GM23338 (cell line): ENCODE data around the gene NELFCD. TPM values are rescaled to one million over a fixed set of nuclear protein-coding genes. Genes with fewer than 3 reads are reported as not detected.

Source experiments
- ATAC-seq: fragments of 200-7000 bp; cut with Tn5 transposase; 3 replicates; pipeline ENCODE4 v1.9.1; 2020
- DNase-seq: peaks from one replicate; pipeline ENCODE4 v3.0.0-alpha.2; 2015; ENCODE audit warnings: low spot score
- H2AFZ ChIP-seq: fragments of 200-600 bp; sonication (generic); 2 replicates; pipeline ENCODE4 v1.8.0; 2016; ENCODE audit warnings: antibody characterized with exemption, mild to moderate bottlenecking, moderate library complexity
- H3F3A ChIP-seq: fragments of 200-600 bp; sonication (generic); replicated peaks from 2 replicates; pipeline ENCODE4 v1.8.0; 2017; ENCODE audit warnings: antibody characterized with exemption, mixed run types, low read depth
- H3K27ac ChIP-seq: fragments of 200-600 bp; sonication (generic); 2 replicates; pipeline ENCODE4 v1.6.1; 2016; ENCODE audit warnings: low read depth
- H3K27me3 ChIP-seq: fragments of 200-600 bp; sonication (generic); 2 replicates; pipeline ENCODE4 v1.8.0; 2016; ENCODE audit warnings: mild to moderate bottlenecking, mixed run types, moderate library complexity; ENCODE audit not compliant: insufficient read depth
- H3K36me3 ChIP-seq: fragments of 200-600 bp; sonication (generic); 2 replicates; pipeline ENCODE4 v1.8.0; 2016; ENCODE audit warnings: mild to moderate bottlenecking; ENCODE audit not compliant: insufficient read depth
- H3K4me1 ChIP-seq: fragments of 200-600 bp; sonication (generic); 2 replicates; pipeline ENCODE4 v1.8.0; 2016; ENCODE audit warnings: mild to moderate bottlenecking, moderate library complexity; ENCODE audit not compliant: insufficient read depth
- H3K4me2 ChIP-seq: fragments of 200-600 bp; sonication (generic); 2 replicates; pipeline ENCODE4 v1.7.1; 2017; ENCODE audit warnings: mixed run types
- H3K4me3 ChIP-seq: fragments of 200-600 bp; sonication (generic); 2 replicates; pipeline ENCODE4 v1.6.1; 2016; ENCODE audit warnings: mixed run types
- H3K79me2 ChIP-seq: fragments of 200-600 bp; sonication (generic); replicated peaks from 2 replicates; pipeline ENCODE4 v1.8.0; 2017; ENCODE audit warnings: mild to moderate bottlenecking; ENCODE audit not compliant: insufficient read depth
- H3K9me2 ChIP-seq: fragments of 200-600 bp; sonication (generic); 2 replicates; pipeline ENCODE4 v1.8.0; 2017; ENCODE audit not compliant: insufficient read depth
- H4K20me1 ChIP-seq: fragments of 200-600 bp; sonication (generic); replicated peaks from 2 replicates; pipeline ENCODE4 v1.8.0; 2017; ENCODE audit warnings: mild to moderate bottlenecking; ENCODE audit not compliant: insufficient read depth
- H3K27ac Mint-ChIP-seq: 2 replicates; pipeline ENCODE4 v1.8.0; 2020; ENCODE audit warnings: inconsistent platforms, mild to moderate bottlenecking, moderate library complexity, mixed read lengths
- H3K27me3 Mint-ChIP-seq: 3 replicates; pipeline ENCODE4 v1.8.0; 2022; ENCODE audit warnings: low read depth, mild to moderate bottlenecking, moderate library complexity, mixed read lengths, inconsistent platforms; ENCODE audit not compliant: insufficient read depth, poor library complexity
- H3K36me3 Mint-ChIP-seq: 3 replicates; pipeline ENCODE4 v1.8.0; 2021; ENCODE audit warnings: low read depth, mild to moderate bottlenecking, inconsistent platforms, moderate library complexity, mixed read lengths
- H3K4me1 Mint-ChIP-seq: 3 replicates; pipeline ENCODE4 v1.8.0; 2020; ENCODE audit warnings: mild to moderate bottlenecking, inconsistent platforms, mixed read lengths
- H3K4me3 Mint-ChIP-seq: 3 replicates; pipeline ENCODE4 v1.8.0; 2021; ENCODE audit warnings: moderate library complexity, mild to moderate bottlenecking, inconsistent platforms, mixed read lengths
- H3K9me3 Mint-ChIP-seq: 3 replicates; pipeline ENCODE4 v1.8.0; 2020; ENCODE audit warnings: moderate library complexity, mild to moderate bottlenecking, inconsistent platforms, mixed read lengths
- CREB1 ChIP-seq: fragments of 250-450 bp; sonication (Bioruptor Pico); IDR thresholded peaks from 2 replicates; pipeline ENCODE4 v1.5.0; 2020; ENCODE audit warnings: low read depth, mild to moderate bottlenecking, moderate library complexity
- ETS1 ChIP-seq: IDR thresholded peaks from 2 replicates; pipeline ENCODE4 v1.6.1; 2016; ENCODE audit warnings: antibody characterized with exemption
- EZH2phosphoT487 ChIP-seq: fragments of 200-600 bp; sonication (generic); IDR thresholded peaks from one replicate; pipeline ENCODE4 v1.8.1; 2018; ENCODE audit warnings: antibody characterized with exemption; ENCODE audit not compliant: unreplicated experiment
- JUNB ChIP-seq: IDR thresholded peaks from one replicate; pipeline ENCODE4 v1.6.1; 2016; ENCODE audit warnings: antibody characterized with exemption; ENCODE audit not compliant: unreplicated experiment
- REST ChIP-seq: IDR thresholded peaks from one replicate; pipeline ENCODE4 v1.6.1; 2018; ENCODE audit warnings: antibody characterized with exemption; ENCODE audit not compliant: unreplicated experiment
- ZNF331 ChIP-seq: fragments of 250-450 bp; sonication (Bioruptor Pico); IDR thresholded peaks from 2 replicates; pipeline ENCODE4 v1.5.0; 2020; ENCODE audit warnings: low read depth, mild to moderate bottlenecking, moderate library complexity
- ZNF462 ChIP-seq: fragments of 250-450 bp; sonication (Bioruptor Pico); IDR thresholded peaks from 2 replicates; pipeline ENCODE4 v1.5.0; 2020; ENCODE audit warnings: mild to moderate bottlenecking, moderate library complexity
- polyA plus RNA-seq: library from polyadenylated mRNA; unstranded; fragments of >200 nt; fragmentation: Nextera tagmentation; extraction: Ambion mirVana; gene quantifications from 2 replicates; pipeline ENCODE4 v1.2.1, GENCODE V29; 2016
- total RNA-seq: library from RNA; depleted of rRNA; stranded (reverse); fragments of >200 nt; shearing (Covaris generic); gene quantifications from 2 replicates; pipeline ENCODE4 v1.2.3, GENCODE V29; 2014

The NELFCD gene
- total and polyA plus RNA-seq, 2 experiments from 2014 or later, result 52.9 to 75.8 TPM

- TF ChIP-seq ZNF462 (no peak), JUNB (no peak), ZNF331 (CRISPR knock-in tag) (no peak), CREB1 (CRISPR knock-in tag) (no peak), ETS1 (no peak), EZH2phosphoT487 (no peak)
Measured at GRCh38 chr20:58995461-58996225, 14.6 kb downstream of the NELFCD start (continued).

GRCh38 chr20:58996226-58996611 lies 15.2 kb downstream of the NELFCD start:
- Histone ChIP-seq H3K4me1 (no peaks in the 10 kb centered on the region), H4K20me1 (no peaks in the 10 kb centered on the region; the same call in 1 of the 2 replicates), H3K79me2 (no peaks in the 10 kb centered on the region), H2AFZ (no peak overlapping the region), H3K36me3 (peaks cover 39% of the 10 kb centered on the region; the same call in 1 of the 2 replicates), H3K27me3 (no peaks in the 10 kb centered on the region), H3F3A (peaks cover 4% of the 10 kb centered on the region; the same call in 1 of the 2 replicates), H3K27ac (no peak overlapping the region), H3K4me2 (no peak overlapping the region), H3K4me3 (no peak overlapping the region), H3K9me2 (no peaks in the 10 kb centered on the region)
- peaks cover 63% of the 10 kb centered on the region for H3K36me3 Mint-ChIP-seq
- H3K27ac Mint-ChIP-seq, result no peak overlapping the region
- no peak for TF ChIP-seq REST
- no peak overlapping the region for H3K4me3 Mint-ChIP-seq
- ATAC-seq, result no peak
- H3K27me3 Mint-ChIP-seq, result peaks cover 6% of the 10 kb centered on the region
- H3K4me1 Mint-ChIP-seq, result no peaks in the 10 kb centered on the region
- no peaks in the 10 kb centered on the region for H3K9me3 Mint-ChIP-seq
- DNase-seq, result no peak
